Body of pancreas (tissue), 4 donors: ENCODE data around the gene PSEN1.

Experiments
- POLR2A ChIP-seq, 3 donors: fragments of 450-650 bp; IDR thresholded peaks; one replicate each; pipeline ENCODE4 v1.6.1; 2016; ENCODE audit warnings: antibody characterized with exemption in 3 of 3, mild to moderate bottlenecking in 2 of 3
- TF ChIP-seq, protein P1 (sequence below), 7 experiments: fragments of 450-650 bp in 4 of 7; fragments of 200-600 bp in 3 of 7; sonication (generic) in 3 of 7; IDR thresholded peaks; one replicate each; pipeline ENCODE4 v1.5.1; 2016 to 2019; ENCODE audit warnings: antibody characterized with exemption in 7 of 7

DNA sequence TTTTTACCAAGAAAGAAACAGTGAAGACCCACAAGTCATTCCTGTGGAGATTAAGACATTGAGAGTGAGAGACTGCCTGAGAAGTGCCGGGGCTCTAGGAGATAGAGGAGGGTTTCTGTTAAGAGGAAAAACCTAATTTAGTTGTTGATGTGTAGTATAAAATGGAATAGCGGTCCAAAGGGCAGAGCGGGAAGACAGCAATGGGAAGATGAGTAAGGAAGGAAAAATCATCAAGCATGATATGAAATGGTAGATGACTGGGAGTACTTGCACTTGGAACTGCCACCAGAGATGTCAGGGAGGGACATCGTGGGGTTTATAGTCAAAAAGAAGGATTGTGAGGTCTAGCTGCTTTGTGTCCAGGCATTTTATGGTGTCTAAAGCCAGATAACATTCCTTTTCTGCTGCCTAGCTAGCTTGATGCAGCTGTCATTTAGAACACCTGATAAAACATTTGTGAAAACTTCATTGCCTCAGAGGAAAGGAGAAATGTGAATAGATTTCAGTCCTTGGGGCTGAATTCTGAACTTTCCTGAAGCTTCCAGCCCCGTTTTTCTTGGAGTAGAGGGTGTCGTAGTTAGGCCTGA is 20.1 kb upstream of the PSEN1 start:
- TF ChIP-seq, protein P1, sequence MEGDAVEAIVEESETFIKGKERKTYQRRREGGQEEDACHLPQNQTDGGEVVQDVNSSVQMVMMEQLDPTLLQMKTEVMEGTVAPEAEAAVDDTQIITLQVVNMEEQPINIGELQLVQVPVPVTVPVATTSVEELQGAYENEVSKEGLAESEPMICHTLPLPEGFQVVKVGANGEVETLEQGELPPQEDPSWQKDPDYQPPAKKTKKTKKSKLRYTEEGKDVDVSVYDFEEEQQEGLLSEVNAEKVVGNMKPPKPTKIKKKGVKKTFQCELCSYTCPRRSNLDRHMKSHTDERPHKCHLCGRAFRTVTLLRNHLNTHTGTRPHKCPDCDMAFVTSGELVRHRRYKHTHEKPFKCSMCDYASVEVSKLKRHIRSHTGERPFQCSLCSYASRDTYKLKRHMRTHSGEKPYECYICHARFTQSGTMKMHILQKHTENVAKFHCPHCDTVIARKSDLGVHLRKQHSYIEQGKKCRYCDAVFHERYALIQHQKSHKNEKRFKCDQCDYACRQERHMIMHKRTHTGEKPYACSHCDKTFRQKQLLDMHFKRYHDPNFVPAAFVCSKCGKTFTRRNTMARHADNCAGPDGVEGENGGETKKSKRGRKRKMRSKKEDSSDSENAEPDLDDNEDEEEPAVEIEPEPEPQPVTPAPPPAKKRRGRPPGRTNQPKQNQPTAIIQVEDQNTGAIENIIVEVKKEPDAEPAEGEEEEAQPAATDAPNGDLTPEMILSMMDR (IDR thresholded peaks at IDR 0.05) = no peak
- TF ChIP-seq POLR2A (IDR thresholded peaks at IDR 0.05) = no peak
